Trophoblast cell (in vitro differentiated cells and primary cell): Measurements from ENCODE around the gene NLGN2.

Experiments used
- DNase-seq, 2 donors: peaks; one replicate each; pipeline ENCODE4 v3.0.0-alpha.2; 2016
- H2AFZ ChIP-seq: 2 replicates; pipeline ENCODE4 v1.6.1; 2013; ENCODE audit warnings: low read length, moderate library complexity, mild to moderate bottlenecking; ENCODE audit not compliant: insufficient read depth, poor library complexity
- H2AK5ac ChIP-seq: 2 replicates; pipeline ENCODE4 v1.6.1; 2013; ENCODE audit warnings: mild to moderate bottlenecking, low read length
- H2BK120ac ChIP-seq: 2 replicates; pipeline ENCODE4 v1.6.1; 2013; ENCODE audit warnings: low read length, mild to moderate bottlenecking, moderate library complexity; ENCODE audit not compliant: insufficient read depth, poor library complexity
- H2BK12ac ChIP-seq: 2 replicates; pipeline ENCODE4 v1.6.1; 2013; ENCODE audit warnings: mild to moderate bottlenecking, low read length, moderate library complexity
- H2BK5ac ChIP-seq: 2 replicates; pipeline ENCODE4 v1.6.1; 2013; ENCODE audit warnings: low read length, low read depth, moderate library complexity, mild to moderate bottlenecking; ENCODE audit not compliant: poor library complexity
- H3K14ac ChIP-seq: 2 replicates; pipeline ENCODE4 v1.6.1; 2013; ENCODE audit warnings: mild to moderate bottlenecking, low read length
- H3K18ac ChIP-seq: 2 replicates; pipeline ENCODE4 v1.6.1; 2013; ENCODE audit warnings: mild to moderate bottlenecking, low read length
- H3K23ac ChIP-seq: 2 replicates; pipeline ENCODE4 v1.6.1; 2013; ENCODE audit warnings: low read length
- H3K27ac ChIP-seq: 2 replicates; pipeline ENCODE4 v1.5.1; 2013; ENCODE audit warnings: low read depth, mild to moderate bottlenecking, inconsistent platforms, low read length, moderate library complexity
- H3K27me3 ChIP-seq: 2 replicates; pipeline ENCODE4 v1.6.1; 2013; ENCODE audit warnings: inconsistent platforms, mild to moderate bottlenecking, low read length, moderate library complexity; ENCODE audit not compliant: insufficient read depth
- H3K36me3 ChIP-seq, 2 experiments: 1 replicate in 1 of 2; 2 replicates in 1 of 2; pipeline ENCODE4 v1.6.1; 2013; ENCODE audit warnings: low read length in 2 of 2, mild to moderate bottlenecking in 2 of 2, moderate library complexity in 1 of 2; ENCODE audit not compliant: insufficient read depth in 2 of 2, control insufficient read depth in 1 of 2
- H3K4ac ChIP-seq: 2 replicates; pipeline ENCODE4 v1.6.1; 2013; ENCODE audit warnings: low read depth, mild to moderate bottlenecking, low read length, moderate library complexity
- H3K4me1 ChIP-seq, 2 experiments: 1 replicate in 1 of 2; 2 replicates in 1 of 2; pipeline ENCODE4 v1.6.1; 2013; ENCODE audit warnings: low read length in 2 of 2, mild to moderate bottlenecking in 2 of 2, moderate library complexity in 1 of 2; ENCODE audit not compliant: insufficient read depth in 2 of 2, control insufficient read depth in 1 of 2
- H3K4me2 ChIP-seq: 2 replicates; pipeline ENCODE4 v1.6.1; 2013; ENCODE audit warnings: inconsistent platforms, mild to moderate bottlenecking, low read length, moderate library complexity
- H3K4me3 ChIP-seq: 2 replicates; pipeline ENCODE4 v1.5.1; 2013; ENCODE audit warnings: mild to moderate bottlenecking, low read depth, low read length, inconsistent platforms
- H3K79me1 ChIP-seq: one replicate; pipeline ENCODE4 v1.6.1; 2013; ENCODE audit warnings: low read length
- H3K79me2 ChIP-seq: 2 replicates; pipeline ENCODE4 v1.6.1; 2013; ENCODE audit warnings: low read length, mild to moderate bottlenecking; ENCODE audit not compliant: control insufficient read depth, insufficient read depth, poor library complexity
- H3K9ac ChIP-seq: 2 replicates; pipeline ENCODE4 v1.6.1; 2013; ENCODE audit warnings: mild to moderate bottlenecking, low read length
- H3K9me3 ChIP-seq: 2 replicates; pipeline ENCODE4 v1.6.1; 2013; ENCODE audit warnings: low read depth, mild to moderate bottlenecking, control low read depth, inconsistent platforms, low read length; ENCODE audit not compliant: insufficient read depth
- H4K12ac ChIP-seq: 2 replicates; pipeline ENCODE4 v1.6.1; 2013; ENCODE audit warnings: low read depth, mild to moderate bottlenecking, low read length, moderate library complexity
- H4K8ac ChIP-seq: 2 replicates; pipeline ENCODE4 v1.6.1; 2013; ENCODE audit warnings: low read depth, mild to moderate bottlenecking, low read length, moderate library complexity
- H4K91ac ChIP-seq: one replicate; pipeline ENCODE4 v1.6.1; 2013; ENCODE audit warnings: low read depth, mild to moderate bottlenecking, low read length, moderate library complexity
- WGBS: extraction: QIAGEN DNeasy Blood & Tissue Kit; methylation state at CpG from one replicate; pipeline ENCODE4 v1.1.7; 2013; ENCODE audit warnings: missing lambda C conversion rate; ENCODE audit not compliant: insufficient read length, insufficient coverage; ENCODE audit errors: extremely low coverage; 5-methylcytosine and 5-hydroxymethylcytosine counted together

Gene NLGN2

GRCh38 chr17:7427549-7427948, 19.9 kb downstream of the NLGN2 start:
- Histone ChIP-seq H3K9ac (no peak overlapping the region), H2AK5ac (no peak overlapping the region), H3K18ac (no peak overlapping the region), H3K79me1 (no peaks in the 10 kb centered on the region), H3K14ac (no peak overlapping the region), H2BK12ac (no peak overlapping the region), H4K8ac (no peak overlapping the region), H3K23ac (no peak overlapping the region), H3K27ac (no peak overlapping the region), H3K9me3 (peaks cover 7% of the 10 kb centered on the region), H3K36me3 (no peaks in the 10 kb centered on the region), H3K4me3 (no peak overlapping the region), H3K27me3 (no peaks in the 10 kb centered on the region), H2BK5ac (no peak overlapping the region), H3K4me1 (no peaks in the 10 kb centered on the region), H4K91ac (no peak overlapping the region), H3K4ac (no peak overlapping the region), H3K4me2 (no peak overlapping the region), H2BK120ac (no peak overlapping the region), H4K12ac (no peak overlapping the region), H2AFZ (no peak overlapping the region), H3K79me2 (no peaks in the 10 kb centered on the region)
- no peak for DNase-seq
- no CpG with 5 or more reads among the region's 7 CpGs for WGBS

- Histone ChIP-seq H4K91ac (no peak within 1 kb of the TSS), H2AK5ac (no peak within 1 kb of the TSS), H3K79me2 (no peaks in the 10 kb centered on the region), H3K9ac (no peak within 1 kb of the TSS), H3K36me3 (no peaks in the 10 kb centered on the region), H4K8ac (no peak within 1 kb of the TSS), H2BK120ac (no peak within 1 kb of the TSS), H2AFZ (no peak within 1 kb of the TSS), H3K79me1 (no peaks in the 10 kb centered on the region), H3K27me3 (no peaks in the 10 kb centered on the region), H3K9me3 (peaks cover 7% of the 10 kb centered on the region), H4K12ac (no peak within 1 kb of the TSS), H3K4me3 (no peak within 1 kb of the TSS), H3K23ac (no peak within 1 kb of the TSS), H3K4me2 (no peak within 1 kb of the TSS), H3K14ac (no peak within 1 kb of the TSS), H3K27ac (no peak within 1 kb of the TSS), H2BK5ac (no peak within 1 kb of the TSS), H2BK12ac (no peak within 1 kb of the TSS), H3K18ac (no peak within 1 kb of the TSS), H3K4ac (no peak within 1 kb of the TSS), H3K4me1 (no peaks in the 10 kb centered on the region)
- WGBS, result no CpG with 5 or more reads among the region's 5 CpGs
- no peak for DNase-seq
Observed at GRCh38 chr17:7428557-7428956, 20.9 kb downstream of the NLGN2 start, which contains the start of gene SPEM3. Gene SPEM3 (plus strand): TSS chr17:7428857. CDS start chr17:7428903, 46 bp downstream.

- H3K4me1 ChIP-seq, result no peaks in the 10 kb centered on the region
- H3K27me3 ChIP-seq, result no peaks in the 10 kb centered on the region
- H2AK5ac ChIP-seq, result no peak overlapping the region
- H2AFZ ChIP-seq, result no peak overlapping the region
- no peak overlapping the region for H4K12ac ChIP-seq
- no peaks in the 10 kb centered on the region for H3K79me1 ChIP-seq
- H4K8ac ChIP-seq, result no peak overlapping the region
- no peak overlapping the region for H3K14ac ChIP-seq
- WGBS, result no CpG with 5 or more reads among the region's 10 CpGs
- no peak overlapping the region for H3K4me3 ChIP-seq
- no peak overlapping the region for H3K4ac ChIP-seq
- no peak overlapping the region for H3K9ac ChIP-seq
- peaks cover 7% of the 10 kb centered on the region for H3K9me3 ChIP-seq
- no peak overlapping the region for H4K91ac ChIP-seq
- no peak overlapping the region for H3K4me2 ChIP-seq
- no peak for DNase-seq
- no peak overlapping the region for H2BK5ac ChIP-seq
- H2BK12ac ChIP-seq, result no peak overlapping the region
- H3K18ac ChIP-seq, result no peak overlapping the region
- H3K27ac ChIP-seq, result no peak overlapping the region
- H3K36me3 ChIP-seq, result no peaks in the 10 kb centered on the region
- no peak overlapping the region for H2BK120ac ChIP-seq
- H3K79me2 ChIP-seq, result no peaks in the 10 kb centered on the region
- H3K23ac ChIP-seq, result no peak overlapping the region
Observed at GRCh38 chr17:7429722-7430121, 22.1 kb downstream of the NLGN2 start.

- no peak overlapping the region for H4K91ac ChIP-seq
- no peak for DNase-seq
- WGBS, result no CpG with 5 or more reads among the region's 1 CpG
Observed at GRCh38 chr17:7431231-7431630, 23.6 kb downstream of the NLGN2 start.

More at GRCh38 chr17:7431231-7431630, 23.6 kb downstream of the NLGN2 start:
- H3K79me2 ChIP-seq, result peaks cover 2% of the 10 kb centered on the region
- H3K79me1 ChIP-seq, result peaks cover 6% of the 10 kb centered on the region
- no peak overlapping the region for H3K14ac ChIP-seq
- H3K4me2 ChIP-seq, result no peak overlapping the region
- no peak overlapping the region for H3K9ac ChIP-seq
- H4K12ac ChIP-seq, result no peak overlapping the region
- H3K27ac ChIP-seq, result no peak overlapping the region
- H3K4ac ChIP-seq, result no peak overlapping the region
- no peak overlapping the region for H2BK12ac ChIP-seq
- H2BK5ac ChIP-seq, result no peak overlapping the region
- no peak overlapping the region for H3K23ac ChIP-seq
- no peaks in the 10 kb centered on the region for H3K36me3 ChIP-seq
- peaks cover 3% of the 10 kb centered on the region for H3K9me3 ChIP-seq
- no peak overlapping the region for H2BK120ac ChIP-seq
- H3K4me1 ChIP-seq, result peaks cover 2% of the 10 kb centered on the region in 2 experiments
- H3K18ac ChIP-seq, result no peak overlapping the region
- no peak overlapping the region for H2AFZ ChIP-seq
- H3K4me3 ChIP-seq, result no peak overlapping the region
- H3K27me3 ChIP-seq, result no peaks in the 10 kb centered on the region
- no peak overlapping the region for H4K8ac ChIP-seq
- H2AK5ac ChIP-seq, result no peak overlapping the region
